Prostate gland (tissue), 2 donors: ENCODE data around the gene ACTL7B.

Source experiments
- POLR2AphosphoS5 ChIP-seq: sonication (generic); formaldehyde crosslinking; IDR thresholded peaks from one replicate; pipeline ENCODE4 v1.6.1; 2017; ENCODE audit warnings: antibody characterized with exemption
- TF ChIP-seq, protein P1 (sequence below), 4 experiments: fragments of 200-600 bp in 2 of 4; fragments of 450-650 bp in 2 of 4; sonication (generic) in 2 of 4; IDR thresholded peaks; 1 replicate in 3 of 4; 2 replicates in 1 of 4; pipeline ENCODE4 v1.5.1; 2016 to 2019; ENCODE audit warnings: antibody characterized with exemption in 4 of 4, mild to moderate bottlenecking in 2 of 4, moderate library complexity in 2 of 4

DNA sequence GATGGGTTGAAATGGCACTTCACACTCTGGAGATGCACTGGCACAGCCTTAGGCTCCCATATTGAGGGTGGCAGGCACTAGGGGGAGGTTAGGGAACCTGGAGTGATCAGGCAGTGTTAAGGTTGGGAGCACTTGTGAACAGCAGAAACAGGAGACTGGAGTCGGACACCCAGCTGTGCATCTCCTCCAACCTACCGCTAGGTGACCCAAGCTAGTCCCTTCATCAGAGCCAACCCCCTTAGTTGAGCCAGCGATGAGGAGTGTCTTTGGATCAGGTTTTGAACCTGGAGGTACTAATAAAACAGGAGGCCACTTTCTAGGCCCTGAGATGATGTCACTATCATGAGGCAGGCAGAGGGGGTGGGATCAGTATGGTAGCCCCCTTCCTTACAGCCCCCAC is 1.7 kb downstream of the ACTL7B start:
- TF ChIP-seq, protein P1, sequence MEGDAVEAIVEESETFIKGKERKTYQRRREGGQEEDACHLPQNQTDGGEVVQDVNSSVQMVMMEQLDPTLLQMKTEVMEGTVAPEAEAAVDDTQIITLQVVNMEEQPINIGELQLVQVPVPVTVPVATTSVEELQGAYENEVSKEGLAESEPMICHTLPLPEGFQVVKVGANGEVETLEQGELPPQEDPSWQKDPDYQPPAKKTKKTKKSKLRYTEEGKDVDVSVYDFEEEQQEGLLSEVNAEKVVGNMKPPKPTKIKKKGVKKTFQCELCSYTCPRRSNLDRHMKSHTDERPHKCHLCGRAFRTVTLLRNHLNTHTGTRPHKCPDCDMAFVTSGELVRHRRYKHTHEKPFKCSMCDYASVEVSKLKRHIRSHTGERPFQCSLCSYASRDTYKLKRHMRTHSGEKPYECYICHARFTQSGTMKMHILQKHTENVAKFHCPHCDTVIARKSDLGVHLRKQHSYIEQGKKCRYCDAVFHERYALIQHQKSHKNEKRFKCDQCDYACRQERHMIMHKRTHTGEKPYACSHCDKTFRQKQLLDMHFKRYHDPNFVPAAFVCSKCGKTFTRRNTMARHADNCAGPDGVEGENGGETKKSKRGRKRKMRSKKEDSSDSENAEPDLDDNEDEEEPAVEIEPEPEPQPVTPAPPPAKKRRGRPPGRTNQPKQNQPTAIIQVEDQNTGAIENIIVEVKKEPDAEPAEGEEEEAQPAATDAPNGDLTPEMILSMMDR (IDR thresholded peaks at IDR 0.05), result no peak
- no peak for TF ChIP-seq POLR2AphosphoS5
